ENCODE results near the gene BEAN1. TPM values are rescaled to one million over a fixed set of nuclear protein-coding genes. Genes with fewer than 3 reads are reported as not detected.
"Not testable (repeated sequence)": the region's sequence is repeated elsewhere in the genome, so short reads cannot be mapped to it uniquely, and the experiment has no call there.

The BEAN1 gene
- total RNA-seq, 1 donor from 2014 or later, result 3.7 TPM

DNA sequence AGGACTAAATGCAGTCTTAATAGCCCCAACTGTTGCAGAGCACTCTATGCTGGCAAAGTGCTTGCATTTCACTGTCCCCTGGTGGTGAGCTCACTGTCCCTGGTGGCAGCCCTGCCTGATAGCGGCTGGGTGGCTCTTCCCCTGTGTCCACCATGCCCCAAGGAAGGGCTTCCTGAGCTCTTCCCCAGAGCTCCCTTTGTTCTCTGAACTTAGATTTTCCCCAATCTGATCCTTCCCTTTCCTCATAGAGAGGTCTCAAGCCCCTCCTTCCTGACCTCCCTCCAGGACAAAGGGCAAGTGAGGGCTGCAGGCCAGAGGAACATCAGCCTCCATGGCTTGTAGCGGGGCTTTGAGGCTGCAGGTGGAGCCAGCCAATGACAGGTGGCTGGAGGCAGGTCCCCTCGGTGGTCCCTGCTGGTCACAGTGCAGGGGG, 17.0 kb downstream of the BEAN1 start:
- peaks cover 28% of the 10 kb centered on the region for H3K27me3 Mint-ChIP-seq (ENCODE audit: low read depth)
- H3K4me3 Mint-ChIP-seq (ENCODE audit: unreplicated experiment), result no peak overlapping the region
- H3K36me3 Mint-ChIP-seq (ENCODE audit: low read depth), result peaks cover 2% of the 10 kb centered on the region
- DNase-seq (ENCODE audit: low spot score), result no peak
- no peaks in the 10 kb centered on the region for H3K4me1 Mint-ChIP-seq (ENCODE audit: low read depth)
- no peak overlapping the region for H3K27ac Mint-ChIP-seq (ENCODE audit: unreplicated experiment)
- TF ChIP-seq CTCF (IDR thresholded peaks at IDR 0.05), result peak; percentile 21
- H3K9me3 Mint-ChIP-seq (ENCODE audit: low read depth), result no peaks in the 10 kb centered on the region

DNA sequence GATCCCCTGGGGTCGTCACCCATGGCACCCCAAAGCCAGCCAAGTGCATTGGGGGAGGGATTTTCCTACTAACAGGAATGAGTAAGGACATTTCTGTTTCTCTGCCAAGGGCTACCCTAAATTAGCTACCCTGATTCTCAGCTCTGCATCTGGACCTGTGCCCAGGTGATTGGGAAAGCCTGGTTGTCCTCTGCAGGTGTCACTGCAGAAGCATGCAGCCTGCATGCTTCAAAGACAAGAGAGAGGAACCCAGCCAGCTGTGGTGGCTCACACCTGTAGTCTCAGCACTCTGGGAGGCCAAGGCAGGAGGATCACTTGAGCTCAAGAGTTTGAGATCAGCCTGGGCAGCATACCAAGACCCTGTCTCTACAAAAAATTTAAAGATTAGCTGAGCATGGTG, 19.6 kb downstream of the BEAN1 start:
- Mint-ChIP-seq H3K9me3 (ENCODE audit: low read depth) (no peaks in the 10 kb centered on the region), H3K4me3 (ENCODE audit: unreplicated experiment) (no peak overlapping the region), H3K36me3 (ENCODE audit: low read depth) (peaks cover 2% of the 10 kb centered on the region), H3K4me1 (ENCODE audit: low read depth) (no peaks in the 10 kb centered on the region), H3K27me3 (ENCODE audit: low read depth) (peaks cover 18% of the 10 kb centered on the region), H3K27ac (ENCODE audit: unreplicated experiment) (no peak overlapping the region)
- TF ChIP-seq CTCF (IDR thresholded peaks at IDR 0.05), result no peak
- no peak for DNase-seq (ENCODE audit: low spot score)

DNA sequence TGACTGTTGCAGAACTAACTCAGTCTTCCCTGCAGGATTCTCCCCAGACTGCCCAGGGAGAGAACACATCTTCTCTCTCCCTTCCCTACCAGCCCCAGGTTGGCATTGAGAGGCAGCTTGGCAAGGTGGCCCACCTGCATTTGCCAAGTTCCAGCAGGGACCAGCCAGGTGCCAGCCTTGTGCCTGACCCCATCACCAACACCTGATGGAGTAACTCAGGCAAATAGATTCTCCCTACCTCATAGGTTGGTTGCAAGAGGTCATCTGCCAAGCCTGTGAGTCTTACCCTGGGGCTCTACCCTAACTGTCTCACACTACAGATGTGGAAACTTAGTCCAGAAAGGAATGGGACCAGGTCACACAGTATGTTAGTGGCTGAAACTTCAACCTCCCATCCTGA, 20.4 kb downstream of the BEAN1 start:
- Mint-ChIP-seq H3K27me3 (ENCODE audit: low read depth) (peaks cover 18% of the 10 kb centered on the region), H3K4me3 (ENCODE audit: unreplicated experiment) (no peak overlapping the region), H3K27ac (ENCODE audit: unreplicated experiment) (no peak overlapping the region), H3K9me3 (ENCODE audit: low read depth) (no peaks in the 10 kb centered on the region), H3K36me3 (ENCODE audit: low read depth) (peaks cover 2% of the 10 kb centered on the region), H3K4me1 (ENCODE audit: low read depth) (no peaks in the 10 kb centered on the region)
- no peak for DNase-seq (ENCODE audit: low spot score)
- TF ChIP-seq CTCF (IDR thresholded peaks at IDR 0.05), result no peak

- Mint-ChIP-seq H3K27me3 (ENCODE audit: low read depth) (peaks cover under 1% of the 10 kb centered on the region), H3K4me3 (ENCODE audit: unreplicated experiment) (no peak overlapping the region), H3K27ac (ENCODE audit: unreplicated experiment) (no peak overlapping the region), H3K36me3 (ENCODE audit: low read depth) (no peaks in the 10 kb centered on the region), H3K9me3 (ENCODE audit: low read depth) (no peaks in the 10 kb centered on the region), H3K4me1 (ENCODE audit: low read depth) (no peaks in the 10 kb centered on the region)
- no peak for DNase-seq (ENCODE audit: low spot score)
- no peak for TF ChIP-seq CTCF (IDR thresholded peaks at IDR 0.05)
Observed at GRCh38 chr16:66451548-66451947, 24.5 kb downstream of the BEAN1 start.

DNA sequence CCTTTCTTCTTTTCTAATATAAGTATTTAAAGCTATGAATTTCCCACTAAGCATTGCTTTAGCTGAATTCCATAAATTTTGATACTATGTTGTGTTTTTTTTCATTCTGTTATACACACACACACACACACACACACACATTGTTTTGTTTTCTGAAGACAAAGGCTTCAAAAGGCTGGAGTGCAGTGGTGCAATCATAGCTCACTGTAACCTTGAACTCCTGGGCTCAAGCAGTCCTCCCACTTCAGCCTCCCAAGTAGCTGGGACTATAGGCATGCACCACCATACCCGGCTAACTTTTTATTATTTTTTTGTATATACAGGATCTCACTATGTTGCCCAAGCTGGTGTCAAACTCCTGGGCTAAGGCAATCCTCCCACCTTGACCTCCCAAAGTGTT, 26.1 kb downstream of the BEAN1 start:
- not testable (repeated sequence) for H3K4me1 Mint-ChIP-seq (ENCODE audit: low read depth); H3K27me3 Mint-ChIP-seq (ENCODE audit: low read depth); H3K4me3 Mint-ChIP-seq (ENCODE audit: unreplicated experiment); H3K9me3 Mint-ChIP-seq (ENCODE audit: low read depth); H3K36me3 Mint-ChIP-seq (ENCODE audit: low read depth); H3K27ac Mint-ChIP-seq (ENCODE audit: unreplicated experiment); DNase-seq (ENCODE audit: low spot score)

GRCh38 chr16:66454751-66455150, 27.7 kb downstream of the BEAN1 start:
- no peak overlapping the region for H3K4me3 Mint-ChIP-seq (ENCODE audit: unreplicated experiment)
- no peak for TF ChIP-seq CTCF (IDR thresholded peaks at IDR 0.05)
- H3K9me3 Mint-ChIP-seq (ENCODE audit: low read depth), result no peaks in the 10 kb centered on the region
- H3K27ac Mint-ChIP-seq (ENCODE audit: unreplicated experiment), result no peak overlapping the region
- H3K4me1 Mint-ChIP-seq (ENCODE audit: low read depth), result no peaks in the 10 kb centered on the region
- H3K36me3 Mint-ChIP-seq (ENCODE audit: low read depth), result no peaks in the 10 kb centered on the region
- H3K27me3 Mint-ChIP-seq (ENCODE audit: low read depth), result peaks cover 15% of the 10 kb centered on the region
- no peak for DNase-seq (ENCODE audit: low spot score)

Data from chondrocyte (in vitro differentiated cells).